Activated B cell treated with CpG ODN at 0.5 μM for 24 hours (primary cell): ENCODE data around the gene ACAP2. TPM values are rescaled to one million over a fixed set of nuclear protein-coding genes. Genes with fewer than 3 reads are reported as not detected.
A peak's percentile ranks its signal among the peaks of the same experiment; 100 is the strongest.

ENCODE experiments used
- ATAC-seq: fragments of 200-7000 bp; cut with Tn5 transposase; one replicate; pipeline ENCODE4 v1.10.0; 2021; ENCODE audit warnings: low read depth, mild to moderate bottlenecking, moderate library complexity
- CTCF ChIA-PET: fragments of 350-600 bp; sonication (Branson Sonifier 250); formaldehyde crosslinking; loops from one replicate; lab custom pipeline; 2021; ENCODE audit warnings: antibody characterized with exemption; lab: Charles Lee
- POLR2A ChIA-PET: fragments of 350-600 bp; sonication (Branson Sonifier 250); formaldehyde crosslinking; loops from one replicate; lab custom pipeline; 2021; ENCODE audit warnings: antibody characterized with exemption; lab: Charles Lee
- DNase-seq: peaks from one replicate; pipeline ENCODE4 v3.0.0; 2022
- H3K27ac Mint-ChIP-seq: one replicate; pipeline ENCODE4 v1.8.0; 2020; ENCODE audit warnings: mixed read lengths
- H3K27me3 Mint-ChIP-seq: one replicate; pipeline ENCODE4 v1.8.0; 2021; ENCODE audit warnings: mixed read lengths
- H3K36me3 Mint-ChIP-seq: one replicate; pipeline ENCODE4 v1.8.0; 2021; ENCODE audit warnings: low read depth, mixed read lengths
- H3K4me1 Mint-ChIP-seq: one replicate; pipeline ENCODE4 v1.8.0; 2021; ENCODE audit warnings: mixed read lengths
- H3K4me3 Mint-ChIP-seq: one replicate; pipeline ENCODE4 v1.8.0; 2020; ENCODE audit warnings: mild to moderate bottlenecking, mixed read lengths
- H3K9me3 Mint-ChIP-seq: one replicate; pipeline ENCODE4 v1.8.0; 2020; ENCODE audit warnings: mixed read lengths
- CTCF ChIP-seq: fragments of 200-600 bp; IDR thresholded peaks from one replicate; pipeline ENCODE4 v1.8.0; 2022; ENCODE audit warnings: antibody characterized with exemption, mild to moderate bottlenecking
- intact Hi-C: fragments of 100-400 bp; cut with micrococcal nuclease; formaldehyde crosslinking; loops from one replicate; pipeline ENCODE4 v1.15.1; 2024
- total RNA-seq: library from RNA; stranded (reverse); gene quantifications from 2 replicates; pipeline ENCODE4 v1.2.3, GENCODE V29; 2022

Gene ACAP2
- total RNA-seq, 1 donor from 2014 or later = 89.7 TPM

GRCh38 chr3:195274259-195274966 is 168.4 kb downstream of the ACAP2 start:
- no peak for TF ChIP-seq CTCF
- ChIA-PET CTCF (interaction anchor here (2.0 kb wide), 1 partner anchor 248 kb away, joined by 15 read pairs; no protein-coding TSS in a partner anchor), POLR2A (interaction anchor here (1.3 kb wide), 1 partner anchor 9 kb away, joined by 3 read pairs; no protein-coding TSS in a partner anchor)
- no peaks in the 10 kb centered on the region for H3K27me3 Mint-ChIP-seq
- no peak for ATAC-seq
- no peak overlapping the region for H3K4me3 Mint-ChIP-seq
- DNase-seq = no peak
- peaks cover 14% of the 10 kb centered on the region for H3K36me3 Mint-ChIP-seq
- intact Hi-C loops = loop anchor here (5.0 kb wide), 1 partner anchor 787 kb away; the partner anchor contains the start of gene ATP13A3
- H3K9me3 Mint-ChIP-seq = no peaks in the 10 kb centered on the region
- no peak overlapping the region for H3K27ac Mint-ChIP-seq
- peaks cover 14% of the 10 kb centered on the region for H3K4me1 Mint-ChIP-seq

- ATAC-seq (peak; percentile 72), DNase-seq (peak; percentile 84)
- Mint-ChIP-seq H3K36me3 (peaks cover 2% of the 10 kb centered on the region), H3K27ac (peak overlapping the region; percentile 82), H3K4me1 (peaks cover 20% of the 10 kb centered on the region), H3K9me3 (no peaks in the 10 kb centered on the region), H3K4me3 (peak overlapping the region; percentile 87), H3K27me3 (no peaks in the 10 kb centered on the region)
- intact Hi-C loops = loop anchor here (1.0 to 5.0 kb wide), 8 partner anchors 171 to 784 kb away; partner anchors contain the start of genes ATP13A3 and LSG1
- POLR2A ChIA-PET = interaction anchor here (0.8 to 3.7 kb wide), 14 partner anchors 10 to 600 kb away, joined by 3 to 29 read pairs (median 6); partner anchors contain the start of genes ACAP2, FAM43A, LSG1 and PPP1R2
- CTCF ChIA-PET = interaction anchor here (0.6 to 3.4 kb wide), 41 partner anchors 9 to 600 kb away, joined by 3 to 70 read pairs (median 4); partner anchors contain the start of genes LSG1 and PPP1R2
- TF ChIP-seq CTCF = peak; percentile 77
Measured at GRCh38 chr3:195271410-195272243, 171.2 kb downstream of the ACAP2 start.

- no peaks in the 10 kb centered on the region for H3K27me3 Mint-ChIP-seq
- no peaks in the 10 kb centered on the region for H3K9me3 Mint-ChIP-seq
- intact Hi-C loops = loop anchor here (1.0 to 5.0 kb wide), 8 partner anchors 171 to 784 kb away; partner anchors contain the start of genes ATP13A3 and LSG1
- DNase-seq (peak; percentile 92), ATAC-seq (peak; percentile 87)
- POLR2A ChIA-PET = interaction anchor here (0.5 to 3.7 kb wide), 18 partner anchors 9 to 1259 kb away, joined by 3 to 29 read pairs (median 4); partner anchors contain the start of genes ACAP2, FAM43A, LSG1 and PPP1R2
- peak within 1 kb of the TSS; percentile 87 for H3K4me3 Mint-ChIP-seq
- peaks cover 20% of the 10 kb centered on the region for H3K4me1 Mint-ChIP-seq
- peak within 1 kb of the TSS; percentile 82 for H3K27ac Mint-ChIP-seq
- H3K36me3 Mint-ChIP-seq = peaks cover 2% of the 10 kb centered on the region
- CTCF ChIA-PET = interaction anchor here (0.6 to 3.4 kb wide), 43 partner anchors 9 to 599 kb away, joined by 3 to 70 read pairs (median 4); partner anchors contain the start of genes LSG1 and PPP1R2
- TF ChIP-seq CTCF = no peak
Measured at GRCh38 chr3:195270817-195271409, 171.9 kb downstream of the ACAP2 start, which contains the start of gene XXYLT1. TSS of gene XXYLT1 (minus strand) at chr3:195271159. CDS start at chr3:195271058, 101 bp downstream.

- peak overlapping the region; percentile 84 for H3K4me3 Mint-ChIP-seq
- ChIA-PET POLR2A (interaction anchor here (0.5 to 3.7 kb wide), 16 partner anchors 9 to 1260 kb away, joined by 3 to 29 read pairs (median 6); partner anchors contain the start of genes ACAP2, FAM43A, LSG1 and PPP1R2), CTCF (interaction anchor here (1.0 to 3.4 kb wide), 22 partner anchors 8 to 599 kb away, joined by 3 to 70 read pairs (median 4); partner anchors contain the start of genes LSG1 and PPP1R2)
- peaks cover 20% of the 10 kb centered on the region for H3K4me1 Mint-ChIP-seq
- no peak for TF ChIP-seq CTCF
- peak overlapping the region; percentile 35 for H3K27ac Mint-ChIP-seq
- ATAC-seq = no peak
- DNase-seq = no peak
- H3K36me3 Mint-ChIP-seq = no peaks in the 10 kb centered on the region
- intact Hi-C loops = loop anchor here (2.0 to 5.0 kb wide), 2 partner anchors 501 to 783 kb away; partner anchors contain the start of gene ATP13A3
- no peaks in the 10 kb centered on the region for H3K9me3 Mint-ChIP-seq
- no peaks in the 10 kb centered on the region for H3K27me3 Mint-ChIP-seq
Measured at GRCh38 chr3:195270079-195270816, 172.6 kb downstream of the ACAP2 start.
